GM12892 (cell line): ENCODE data around the gene TMEM130.

Source experiments
- POLR2A ChIP-seq: IDR thresholded peaks from 2 replicates; pipeline ENCODE4 v1.6.1; 2011; ENCODE audit warnings: low read depth, low read length, control low read depth
- POLR2AphosphoS5 ChIP-seq: IDR thresholded peaks from 2 replicates; pipeline ENCODE4 v1.6.1; 2011; ENCODE audit warnings: low read depth, low read length, control low read depth

- TF ChIP-seq POLR2A (no peak), POLR2AphosphoS5 (no peak)
Measured at GRCh38 chr7:98823226-98823625, 46.6 kb downstream of the TMEM130 start.
